Adrenal gland (tissue), 5 donors: ENCODE data around the gene ACOD1.

Experiments
- CTCF ChIP-seq, 6 experiments: fragments of 450-650 bp in 4 of 6; fragments of 200-600 bp in 2 of 6; sonication (generic) in 1 of 6; IDR thresholded peaks; 1 replicate in 5 of 6; 2 replicates in 1 of 6; pipeline versions ENCODE4 v1.5.1 to v1.8.0; 2016 to 2021; ENCODE audit warnings: antibody characterized with exemption in 6 of 6, mild to moderate bottlenecking in 2 of 6, moderate library complexity in 1 of 6
- POLR2A ChIP-seq, 2 donors: fragments of 450-650 bp; IDR thresholded peaks; one replicate each; pipeline ENCODE4 v1.6.1; 2017; ENCODE audit warnings: antibody characterized with exemption in 2 of 2, mild to moderate bottlenecking in 2 of 2, moderate library complexity in 1 of 2
- donor health status: DM: no; HTN: no; CAD: no.

GRCh38 chr13:76955661-76956060 lies 7.3 kb downstream of the ACOD1 start:
- TF ChIP-seq CTCF (IDR thresholded peaks at IDR 0.05) (no peak), POLR2A (IDR thresholded peaks at IDR 0.05) (no peak)
